ENCODE data around the gene ITGA11.

GRCh38 chr15:68335655-68336054, 96.3 kb downstream of the ITGA11 start:
- TF ChIP-seq POLR2A (IDR thresholded peaks at IDR 0.05) (no peak), EP300 (IDR thresholded peaks at IDR 0.05) (no peak), CTCF (IDR thresholded peaks at IDR 0.05) (no peak)

Measured in suprapubic skin (tissue), 3 donors.